ENCODE data around the gene C3orf22. TPM values are rescaled to one million over a fixed set of nuclear protein-coding genes. Genes with fewer than 3 reads are reported as not detected.
"Not testable (repeated sequence)": the region's sequence is repeated elsewhere in the genome, so short reads cannot be mapped to it uniquely, and the experiment has no call there.

Gene C3orf22
- total RNA-seq, 2 experiments from 2014 or later: not detected

GRCh38 chr3:126540951-126541627 lies 17.6 kb downstream of the C3orf22 start:
- H3K27me3 Mint-ChIP-seq: peaks cover 6% of the 10 kb centered on the region
- no peak overlapping the region for H3K27ac Mint-ChIP-seq
- H3K36me3 Mint-ChIP-seq: no peaks in the 10 kb centered on the region
- DNase-seq: no peak
- H3K4me1 Mint-ChIP-seq: peaks cover 4% of the 10 kb centered on the region
- no peak overlapping the region for H3K4me3 Mint-ChIP-seq
- H3K9me3 Mint-ChIP-seq: peaks cover 2% of the 10 kb centered on the region

DNA sequence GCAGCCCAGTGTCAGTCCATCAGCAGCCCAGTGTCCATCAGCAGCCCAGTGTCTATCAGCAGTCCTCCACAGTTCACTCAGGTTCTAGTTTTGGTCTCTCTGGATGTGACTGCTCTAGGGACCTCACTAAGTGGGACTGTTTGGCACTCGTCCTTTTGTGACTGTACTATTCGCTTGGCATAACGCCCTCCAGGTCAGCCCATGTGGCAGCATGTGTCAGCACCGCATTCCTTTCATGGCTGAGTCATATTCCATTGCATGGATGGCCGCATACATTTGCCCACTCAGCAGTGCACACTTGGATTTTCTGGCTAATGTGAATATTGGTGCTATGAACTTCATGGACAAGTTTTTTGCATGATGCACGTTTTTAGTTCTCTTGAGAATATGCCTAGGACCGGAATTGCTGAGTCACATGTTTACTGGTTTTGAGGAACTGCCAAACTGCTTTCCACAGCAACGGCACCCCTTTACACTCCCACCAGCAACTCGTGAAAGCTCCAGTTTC lies 18.3 kb downstream of the C3orf22 start:
- no peak overlapping the region for H3K27ac Mint-ChIP-seq
- peaks cover 4% of the 10 kb centered on the region for H3K4me1 Mint-ChIP-seq
- H3K27me3 Mint-ChIP-seq: peaks cover 6% of the 10 kb centered on the region
- no peak for DNase-seq
- H3K9me3 Mint-ChIP-seq: peaks cover 2% of the 10 kb centered on the region
- H3K36me3 Mint-ChIP-seq: no peaks in the 10 kb centered on the region
- H3K4me3 Mint-ChIP-seq: no peak overlapping the region

DNA sequence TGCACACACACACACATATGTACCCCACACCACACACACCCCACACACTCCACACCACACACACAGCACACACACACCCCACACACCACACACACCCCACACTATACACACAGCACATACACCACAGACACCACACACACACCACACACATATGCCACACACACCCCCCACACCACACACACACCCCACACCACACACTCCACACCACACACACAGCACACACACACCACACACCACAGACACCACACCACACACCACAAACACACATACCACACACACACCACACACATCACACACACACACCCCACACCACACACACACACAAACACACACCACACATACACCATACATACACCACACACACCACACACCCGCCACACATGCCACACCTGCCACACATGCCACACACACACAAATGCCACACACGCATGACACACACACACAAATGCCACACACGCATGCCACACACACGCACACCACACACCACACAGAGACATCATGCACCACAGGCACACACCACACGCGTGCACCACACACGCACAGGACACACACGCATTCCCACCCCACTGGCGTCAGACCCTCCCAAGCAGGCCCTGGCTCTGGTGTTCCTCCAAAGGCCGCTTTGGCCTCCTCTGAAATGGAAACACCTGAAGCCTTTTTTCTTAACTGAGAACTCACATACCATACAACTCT lies 19.0 kb downstream of the C3orf22 start:
- no peak for DNase-seq
- Mint-ChIP-seq H3K4me3 (no peak overlapping the region), H3K27me3 (peaks cover 6% of the 10 kb centered on the region), H3K4me1 (peaks cover 4% of the 10 kb centered on the region), H3K27ac (no peak overlapping the region), H3K9me3 (peaks cover 2% of the 10 kb centered on the region), H3K36me3 (no peaks in the 10 kb centered on the region)

DNA sequence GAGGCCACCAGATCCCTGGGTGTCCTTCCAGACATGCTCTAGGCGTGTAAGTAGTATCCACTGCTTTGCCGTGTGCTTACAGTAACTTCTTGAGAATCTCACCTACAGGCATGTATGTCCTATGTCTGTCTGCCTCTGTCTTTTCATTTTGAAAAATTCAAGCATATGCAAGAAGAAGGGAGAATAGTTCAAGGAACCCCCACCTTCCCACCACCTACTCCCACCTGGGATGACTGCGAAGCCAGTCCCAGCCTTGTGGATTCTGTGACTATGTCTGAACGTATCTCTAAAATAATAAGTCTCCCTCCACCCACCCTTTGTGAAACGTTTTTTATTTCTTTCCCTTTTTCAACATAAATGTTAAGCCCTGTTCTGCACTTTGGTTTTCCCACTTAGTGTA lies 19.8 kb downstream of the C3orf22 start:
- H3K36me3 Mint-ChIP-seq: no peaks in the 10 kb centered on the region
- no peak for DNase-seq
- H3K9me3 Mint-ChIP-seq: peaks cover 2% of the 10 kb centered on the region
- no peak overlapping the region for H3K4me3 Mint-ChIP-seq
- no peak overlapping the region for H3K27ac Mint-ChIP-seq
- peaks cover 11% of the 10 kb centered on the region for H3K27me3 Mint-ChIP-seq
- H3K4me1 Mint-ChIP-seq: peaks cover 4% of the 10 kb centered on the region

DNA sequence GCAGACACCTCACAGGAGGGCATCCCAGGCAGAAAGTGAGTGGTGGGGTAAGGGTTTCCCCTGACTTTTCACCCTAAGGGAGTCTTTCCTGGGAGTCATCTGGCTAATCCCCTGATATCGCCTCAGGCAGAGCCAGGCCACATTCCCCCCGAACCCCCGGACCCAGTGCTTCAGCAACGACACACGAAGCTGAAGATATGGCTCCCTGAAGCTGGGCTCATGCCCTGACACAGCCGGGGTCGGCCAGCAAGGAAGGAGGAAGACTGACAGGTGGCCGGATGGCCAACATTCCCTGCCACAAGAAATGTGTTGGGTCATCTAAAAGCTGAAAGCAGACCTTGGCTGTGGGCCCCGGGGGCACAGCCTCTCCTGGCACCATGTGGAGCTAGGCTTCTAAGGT lies 20.4 kb downstream of the C3orf22 start:
- no peaks in the 10 kb centered on the region for H3K36me3 Mint-ChIP-seq
- no peak overlapping the region for H3K27ac Mint-ChIP-seq
- peaks cover 4% of the 10 kb centered on the region for H3K4me1 Mint-ChIP-seq
- no peak for DNase-seq
- peaks cover 15% of the 10 kb centered on the region for H3K27me3 Mint-ChIP-seq
- peaks cover 2% of the 10 kb centered on the region for H3K9me3 Mint-ChIP-seq
- no peak overlapping the region for H3K4me3 Mint-ChIP-seq

DNA sequence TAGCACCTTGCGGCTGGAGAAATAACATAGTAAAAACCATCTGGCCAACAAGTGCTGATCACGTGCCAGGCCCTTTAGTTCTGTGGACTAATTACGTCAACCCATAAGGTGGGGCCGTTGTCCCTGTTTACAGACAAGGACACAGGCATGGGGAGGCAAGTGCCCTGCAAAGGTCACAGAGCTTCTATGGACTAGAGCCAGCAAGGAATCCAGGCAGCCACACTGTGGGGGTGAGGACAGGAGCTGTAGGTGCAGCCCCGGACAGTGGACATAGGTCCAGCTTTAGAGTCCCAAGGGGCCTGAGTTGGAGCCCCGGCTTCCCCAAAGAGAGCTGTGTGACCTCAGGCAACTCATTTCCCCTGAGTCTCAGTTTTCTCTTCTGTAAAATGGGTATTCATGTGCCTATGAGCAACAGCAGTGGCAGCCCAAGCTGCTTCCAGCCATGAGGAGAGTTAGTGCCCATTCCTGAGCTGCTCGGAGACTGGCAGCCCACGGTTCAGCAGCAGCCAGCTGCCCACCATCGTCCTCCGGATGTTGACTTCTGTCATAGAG lies 20.9 kb downstream of the C3orf22 start:
- no peak overlapping the region for H3K4me3 Mint-ChIP-seq
- no peak for DNase-seq
- H3K36me3 Mint-ChIP-seq: no peaks in the 10 kb centered on the region
- H3K4me1 Mint-ChIP-seq: peaks cover 4% of the 10 kb centered on the region
- no peak overlapping the region for H3K27ac Mint-ChIP-seq
- H3K9me3 Mint-ChIP-seq: peaks cover 2% of the 10 kb centered on the region
- peaks cover 15% of the 10 kb centered on the region for H3K27me3 Mint-ChIP-seq

DNA sequence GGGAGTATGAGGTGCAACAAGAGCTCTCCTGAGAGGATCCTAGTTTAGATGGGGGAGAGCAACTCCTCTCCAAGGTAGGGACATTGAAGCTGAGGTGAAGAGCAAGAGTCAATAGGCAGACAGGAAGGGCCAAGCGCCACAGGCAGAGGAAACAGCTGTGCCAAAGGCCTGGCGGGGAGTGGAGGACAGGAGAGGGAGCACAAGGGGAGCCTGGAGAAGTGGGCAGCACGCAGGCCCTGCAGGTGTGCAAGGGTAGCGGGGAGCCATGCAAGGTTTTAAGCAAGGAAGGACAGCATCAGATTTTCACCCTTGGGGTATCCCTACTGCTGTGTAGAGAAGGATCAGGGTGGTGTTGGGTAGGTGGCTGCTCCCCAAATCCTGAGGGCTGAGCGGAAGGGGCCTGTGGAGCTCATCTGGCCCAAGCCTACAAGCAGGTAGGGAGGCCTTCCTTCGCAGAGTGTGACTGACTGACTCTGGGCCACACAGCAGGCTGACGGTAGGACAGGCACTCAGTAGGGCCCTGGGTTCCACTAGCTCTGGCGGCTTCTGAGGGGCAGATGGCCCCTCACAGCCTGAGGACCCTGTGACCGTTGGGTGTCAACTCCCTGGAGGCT lies 21.5 kb downstream of the C3orf22 start:
- Mint-ChIP-seq H3K27me3 (peaks cover 15% of the 10 kb centered on the region), H3K36me3 (no peaks in the 10 kb centered on the region), H3K4me3 (no peak overlapping the region), H3K9me3 (peaks cover 2% of the 10 kb centered on the region), H3K27ac (no peak overlapping the region), H3K4me1 (peaks cover 4% of the 10 kb centered on the region)
- no peak for DNase-seq

DNA sequence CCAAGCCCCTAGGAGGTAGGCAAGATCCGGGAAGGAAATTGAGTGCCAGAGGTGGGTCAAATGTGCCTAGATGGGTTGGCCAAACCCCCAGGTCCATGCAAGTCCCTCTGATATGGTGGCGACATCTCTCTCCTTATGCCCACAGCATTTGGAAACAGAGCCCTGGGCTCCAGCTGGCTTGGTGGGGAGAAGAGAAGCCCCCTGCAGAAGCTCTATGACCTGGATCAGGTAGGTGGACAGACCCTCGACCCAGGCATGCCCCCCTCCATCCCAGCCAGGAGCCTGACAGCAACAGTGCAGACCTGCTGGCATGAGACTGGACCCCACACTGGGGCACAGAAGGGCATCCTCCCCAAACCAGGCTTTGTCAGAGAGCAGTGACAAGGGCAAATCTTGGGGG lies 22.6 kb downstream of the C3orf22 start:
- peaks cover 15% of the 10 kb centered on the region for H3K27me3 Mint-ChIP-seq
- no peaks in the 10 kb centered on the region for H3K36me3 Mint-ChIP-seq
- no peak for DNase-seq
- peaks cover 2% of the 10 kb centered on the region for H3K9me3 Mint-ChIP-seq
- no peak overlapping the region for H3K27ac Mint-ChIP-seq
- no peak overlapping the region for H3K4me3 Mint-ChIP-seq
- peaks cover 3% of the 10 kb centered on the region for H3K4me1 Mint-ChIP-seq

- no peaks in the 10 kb centered on the region for H3K36me3 Mint-ChIP-seq
- H3K4me1 Mint-ChIP-seq: no peaks in the 10 kb centered on the region
- H3K4me3 Mint-ChIP-seq: no peak overlapping the region
- H3K27ac Mint-ChIP-seq: no peak overlapping the region
- H3K27me3 Mint-ChIP-seq: peaks cover 15% of the 10 kb centered on the region
- peaks cover 2% of the 10 kb centered on the region for H3K9me3 Mint-ChIP-seq
- no peak for DNase-seq
These were observed 23.1 kb downstream of the C3orf22 start for GRCh38 chr3:126535636-126536035.

- not testable (repeated sequence) for H3K27me3 Mint-ChIP-seq, H3K9me3 Mint-ChIP-seq, H3K4me3 Mint-ChIP-seq, H3K36me3 Mint-ChIP-seq, H3K27ac Mint-ChIP-seq, DNase-seq, H3K4me1 Mint-ChIP-seq
These were observed 24.0 kb downstream of the C3orf22 start for GRCh38 chr3:126534716-126535115.

GRCh38 chr3:126533506-126533905 lies 25.2 kb downstream of the C3orf22 start:
- Mint-ChIP-seq H3K27ac (no peak overlapping the region), H3K27me3 (peaks cover 9% of the 10 kb centered on the region), H3K9me3 (no peaks in the 10 kb centered on the region), H3K4me3 (no peak overlapping the region), H3K4me1 (no peaks in the 10 kb centered on the region), H3K36me3 (no peaks in the 10 kb centered on the region)
- DNase-seq: no peak

GRCh38 chr3:126531051-126531330 lies 27.7 kb downstream of the C3orf22 start:
- Mint-ChIP-seq H3K4me3 (no peak overlapping the region), H3K9me3 (no peaks in the 10 kb centered on the region), H3K36me3 (no peaks in the 10 kb centered on the region), H3K27ac (no peak overlapping the region), H3K27me3 (peaks cover 9% of the 10 kb centered on the region), H3K4me1 (no peaks in the 10 kb centered on the region)
- no peak for DNase-seq

DNA sequence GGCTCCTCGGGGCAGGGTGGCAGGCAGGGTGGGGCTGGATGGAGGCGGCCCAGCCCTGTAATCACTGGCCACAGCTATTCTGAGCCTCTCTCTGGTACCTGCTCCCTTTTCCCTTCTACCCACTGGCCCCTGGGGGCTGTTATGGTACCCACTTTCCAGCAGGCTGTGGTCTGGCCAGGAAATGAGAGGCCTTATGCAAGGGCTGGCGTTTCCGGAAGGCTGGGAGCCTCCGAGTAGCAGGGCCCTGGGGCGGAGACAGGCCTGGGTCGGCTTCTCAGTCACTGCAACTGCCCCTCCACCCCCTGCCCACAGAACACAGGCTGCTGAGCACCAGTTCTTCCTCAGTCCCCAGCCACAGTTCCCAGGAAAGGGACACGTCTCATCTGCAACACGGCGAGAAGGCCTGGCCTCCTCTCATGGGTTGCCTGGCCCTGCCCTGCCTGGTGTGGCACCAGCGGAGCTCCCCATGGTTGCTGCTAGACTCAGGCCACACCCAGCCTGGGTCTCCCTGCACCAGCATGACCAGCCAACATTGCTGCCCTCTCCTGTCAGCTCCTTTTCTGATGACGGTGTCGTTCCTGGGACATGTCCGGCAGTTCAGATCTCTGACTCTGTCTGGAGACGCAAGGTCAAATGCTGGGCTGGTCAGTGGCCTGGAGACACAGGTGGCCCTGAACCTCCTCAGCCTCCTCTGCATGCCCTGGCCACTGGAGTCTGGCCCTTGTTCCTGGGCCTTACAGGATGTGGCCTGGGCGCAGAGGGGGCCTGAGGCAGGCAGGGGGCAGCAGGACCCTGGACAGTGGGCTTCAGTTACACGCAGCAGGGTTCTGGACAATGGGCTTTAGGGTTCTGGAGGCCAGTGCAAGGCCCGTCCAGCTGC lies 28.3 kb downstream of the C3orf22 start:
- Mint-ChIP-seq H3K9me3 (no peaks in the 10 kb centered on the region), H3K36me3 (no peaks in the 10 kb centered on the region), H3K4me1 (no peaks in the 10 kb centered on the region), H3K27me3 (peaks cover 11% of the 10 kb centered on the region), H3K4me3 (no peak overlapping the region), H3K27ac (no peak overlapping the region)
- DNase-seq: no peak

- Mint-ChIP-seq H3K4me3 (no peak overlapping the region), H3K36me3 (no peaks in the 10 kb centered on the region), H3K27ac (peak overlapping the region; percentile 56), H3K9me3 (no peaks in the 10 kb centered on the region), H3K4me1 (no peaks in the 10 kb centered on the region), H3K27me3 (peaks cover 17% of the 10 kb centered on the region)
- DNase-seq: no peak
These were observed 29.1 kb downstream of the C3orf22 start for GRCh38 chr3:126529585-126530170.
